ENCODE data around the gene SIRPD.

SIRPD gene

GRCh38 chr20:1493536-1493935, 64.0 kb downstream of the SIRPD start:
- TF ChIP-seq EZH2phosphoT487 (IDR thresholded peaks at IDR 0.05; ENCODE audit: low read depth) = no peak
- TF ChIP-seq, protein P1, sequence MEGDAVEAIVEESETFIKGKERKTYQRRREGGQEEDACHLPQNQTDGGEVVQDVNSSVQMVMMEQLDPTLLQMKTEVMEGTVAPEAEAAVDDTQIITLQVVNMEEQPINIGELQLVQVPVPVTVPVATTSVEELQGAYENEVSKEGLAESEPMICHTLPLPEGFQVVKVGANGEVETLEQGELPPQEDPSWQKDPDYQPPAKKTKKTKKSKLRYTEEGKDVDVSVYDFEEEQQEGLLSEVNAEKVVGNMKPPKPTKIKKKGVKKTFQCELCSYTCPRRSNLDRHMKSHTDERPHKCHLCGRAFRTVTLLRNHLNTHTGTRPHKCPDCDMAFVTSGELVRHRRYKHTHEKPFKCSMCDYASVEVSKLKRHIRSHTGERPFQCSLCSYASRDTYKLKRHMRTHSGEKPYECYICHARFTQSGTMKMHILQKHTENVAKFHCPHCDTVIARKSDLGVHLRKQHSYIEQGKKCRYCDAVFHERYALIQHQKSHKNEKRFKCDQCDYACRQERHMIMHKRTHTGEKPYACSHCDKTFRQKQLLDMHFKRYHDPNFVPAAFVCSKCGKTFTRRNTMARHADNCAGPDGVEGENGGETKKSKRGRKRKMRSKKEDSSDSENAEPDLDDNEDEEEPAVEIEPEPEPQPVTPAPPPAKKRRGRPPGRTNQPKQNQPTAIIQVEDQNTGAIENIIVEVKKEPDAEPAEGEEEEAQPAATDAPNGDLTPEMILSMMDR (IDR thresholded peaks at IDR 0.05; ENCODE audit: low read depth, low read length) = no peak

DNA sequence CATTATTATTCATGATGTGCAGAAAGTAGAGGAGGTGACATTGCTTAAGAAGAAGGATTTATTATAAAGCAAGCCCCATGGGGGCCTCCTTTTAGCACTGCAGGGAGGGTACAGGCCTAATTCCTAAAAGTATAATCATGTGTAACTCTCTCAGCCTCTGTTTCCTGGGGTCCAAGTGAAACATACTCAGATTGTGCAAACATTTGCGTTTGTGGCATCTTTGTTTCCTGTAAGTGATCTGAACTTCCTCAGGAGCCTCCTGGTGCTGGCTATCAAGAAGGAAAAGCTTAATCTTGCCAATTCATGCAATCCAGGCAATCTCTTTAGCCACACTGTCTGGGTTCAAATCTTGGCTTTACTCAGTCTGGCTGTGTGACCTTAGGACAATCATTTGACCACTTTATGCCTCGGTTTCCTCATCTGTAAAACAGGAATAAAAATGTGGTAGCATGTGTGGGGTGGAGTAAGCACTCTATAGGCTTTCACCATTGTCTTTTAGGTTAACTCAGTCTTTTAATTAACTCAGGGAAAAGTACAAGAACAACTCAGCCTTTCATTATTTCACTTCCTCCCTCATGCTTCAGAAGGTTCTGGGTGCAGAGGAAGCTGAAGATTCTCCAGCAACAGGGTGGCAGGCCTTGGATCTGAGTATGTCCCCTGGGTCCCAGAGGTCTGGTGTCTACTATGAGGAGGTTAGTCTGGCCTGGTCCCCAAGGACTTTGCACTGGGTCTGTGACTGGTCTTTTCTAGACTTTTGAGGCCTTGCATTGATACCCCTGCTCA, 65.5 kb downstream of the SIRPD start:
- H3K9ac ChIP-seq (ENCODE audit: low read length) = peak overlapping the region; percentile 12; the same call in 1 of the 2 replicates
- H3K4me2 ChIP-seq (ENCODE audit: low read length) = peak overlapping the region; percentile 65
- peaks cover 41% of the 10 kb centered on the region for H3K4me1 ChIP-seq (ENCODE audit: low read length)
- peak overlapping the region; percentile 12; the same call in 1 of the 2 replicates for H3K4me3 ChIP-seq (ENCODE audit: low read length)
- H3K79me2 ChIP-seq (ENCODE audit: low read length) = no peaks in the 10 kb centered on the region
- 0 out of 2 replicates have a peak overlapping the region, but pooled peaks have one; percentile 8 for H2AFZ ChIP-seq (ENCODE audit: low read depth, low read length)
- no peak for TF ChIP-seq EZH2phosphoT487 (IDR thresholded peaks at IDR 0.05; ENCODE audit: low read depth)
- TF ChIP-seq, protein P1 (IDR thresholded peaks at IDR 0.05; ENCODE audit: low read depth, low read length) = no peak
- peaks cover 19% of the 10 kb centered on the region for H3K27me3 ChIP-seq (ENCODE audit: low read depth, low read length)
- no peaks in the 10 kb centered on the region for H3K36me3 ChIP-seq (replicated peaks; ENCODE audit: low read depth, low read length)
- H3K9me3 ChIP-seq (ENCODE audit: insufficient read depth, low read length) = no peaks in the 10 kb centered on the region; the same call in 1 of the 2 replicates
- no peaks in the 10 kb centered on the region for H4K20me1 ChIP-seq (ENCODE audit: insufficient read depth, low read length)
- peak overlapping the region; percentile 52 for H3K27ac ChIP-seq (ENCODE audit: low read length)

More at GRCh38 chr20:1493536-1493935, 64.0 kb downstream of the SIRPD start:
- Histone ChIP-seq H4K20me1 (ENCODE audit: insufficient read depth, low read length) (no peaks in the 10 kb centered on the region), H2AFZ (ENCODE audit: low read depth, low read length) (no peak overlapping the region), H3K79me2 (ENCODE audit: low read length) (no peaks in the 10 kb centered on the region), H3K36me3 (replicated peaks; ENCODE audit: low read depth, low read length) (no peaks in the 10 kb centered on the region), H3K4me2 (ENCODE audit: low read length) (peak overlapping the region; percentile 88), H3K27me3 (ENCODE audit: low read depth, low read length) (peaks cover 4% of the 10 kb centered on the region; the same call in 1 of the 2 replicates), H3K9me3 (ENCODE audit: insufficient read depth, low read length) (no peaks in the 10 kb centered on the region), H3K9ac (ENCODE audit: low read length) (no peak overlapping the region), H3K4me1 (ENCODE audit: low read length) (peaks cover 41% of the 10 kb centered on the region), H3K27ac (ENCODE audit: low read length) (no peak overlapping the region; the same call in 1 of the 2 replicates), H3K4me3 (ENCODE audit: low read length) (peak overlapping the region; percentile 53)

DNA sequence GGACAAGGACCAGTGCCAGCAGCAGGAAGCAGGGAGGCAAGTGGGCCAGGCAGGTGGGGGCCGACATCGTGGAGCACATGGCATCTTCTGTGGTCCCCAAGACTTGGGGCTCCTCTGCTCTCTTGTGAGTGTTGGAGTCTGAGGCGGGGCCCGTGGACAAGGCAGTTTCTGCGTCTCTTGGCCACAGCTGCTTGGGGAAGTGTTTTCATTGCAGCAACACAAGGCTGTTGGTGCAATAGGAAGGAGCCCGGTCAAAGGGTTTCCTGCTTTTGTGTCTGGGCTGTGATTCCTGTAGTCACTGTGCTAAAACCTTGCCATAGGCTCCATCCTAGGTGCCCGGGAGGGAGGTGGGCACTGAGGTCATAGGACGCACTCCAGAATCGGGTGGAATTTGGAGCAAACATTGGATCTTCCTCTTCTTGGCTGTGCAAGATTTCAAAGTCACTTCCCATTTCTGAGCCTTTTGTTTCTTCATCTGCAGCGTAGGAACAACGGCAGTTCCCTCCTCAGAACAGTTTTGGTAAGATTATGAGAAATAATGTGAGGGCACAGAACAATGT, 66.1 kb downstream of the SIRPD start, which contains the start of gene SIRPB2:
SIRPB2 (minus strand) TSS at position 140 of the 560 bp plus-strand sequence; CDS start at position 79, 61 bp downstream.
- Histone ChIP-seq H3K27ac (ENCODE audit: low read length) (peak within 1 kb of the TSS; percentile 52), H3K9ac (ENCODE audit: low read length) (peak within 1 kb of the TSS; percentile 12; the same call in 1 of the 2 replicates), H3K4me3 (ENCODE audit: low read length) (peak within 1 kb of the TSS; percentile 12; the same call in 1 of the 2 replicates), H2AFZ (ENCODE audit: low read depth, low read length) (0 out of 2 replicates have a peak within 1 kb of the TSS, but pooled peaks have one; percentile 8), H3K79me2 (ENCODE audit: low read length) (no peaks in the 10 kb centered on the region), H3K9me3 (ENCODE audit: insufficient read depth, low read length) (no peaks in the 10 kb centered on the region; the same call in 1 of the 2 replicates), H3K4me1 (ENCODE audit: low read length) (peaks cover 41% of the 10 kb centered on the region), H3K27me3 (ENCODE audit: low read depth, low read length) (peaks cover 24% of the 10 kb centered on the region), H3K36me3 (replicated peaks; ENCODE audit: low read depth, low read length) (no peaks in the 10 kb centered on the region), H3K4me2 (ENCODE audit: low read length) (peak within 1 kb of the TSS; percentile 65), H4K20me1 (ENCODE audit: insufficient read depth, low read length) (no peaks in the 10 kb centered on the region)
- TF ChIP-seq, protein P1 (IDR thresholded peaks at IDR 0.05; ENCODE audit: low read depth, low read length) = no peak
- TF ChIP-seq EZH2phosphoT487 (IDR thresholded peaks at IDR 0.05; ENCODE audit: low read depth) = no peak
